RCC 7860 (cell line): ENCODE data around the gene FGFRL1.
"Not testable (repeated sequence)": the region's sequence is repeated elsewhere in the genome, so short reads cannot be mapped to it uniquely, and the experiment has no call there.

Experiments used
- DNase-seq: peaks from one replicate; pipeline ENCODE4 v3.0.0-alpha.2; 2015; ENCODE audit warnings: low spot score
- FAIRE-seq: peaks from 2 replicates; lab custom pipeline; 2012; peaks lifted over from hg19 to GRCh38; lab: Jason Lieb, UNC

FGFRL1 gene

DNA sequence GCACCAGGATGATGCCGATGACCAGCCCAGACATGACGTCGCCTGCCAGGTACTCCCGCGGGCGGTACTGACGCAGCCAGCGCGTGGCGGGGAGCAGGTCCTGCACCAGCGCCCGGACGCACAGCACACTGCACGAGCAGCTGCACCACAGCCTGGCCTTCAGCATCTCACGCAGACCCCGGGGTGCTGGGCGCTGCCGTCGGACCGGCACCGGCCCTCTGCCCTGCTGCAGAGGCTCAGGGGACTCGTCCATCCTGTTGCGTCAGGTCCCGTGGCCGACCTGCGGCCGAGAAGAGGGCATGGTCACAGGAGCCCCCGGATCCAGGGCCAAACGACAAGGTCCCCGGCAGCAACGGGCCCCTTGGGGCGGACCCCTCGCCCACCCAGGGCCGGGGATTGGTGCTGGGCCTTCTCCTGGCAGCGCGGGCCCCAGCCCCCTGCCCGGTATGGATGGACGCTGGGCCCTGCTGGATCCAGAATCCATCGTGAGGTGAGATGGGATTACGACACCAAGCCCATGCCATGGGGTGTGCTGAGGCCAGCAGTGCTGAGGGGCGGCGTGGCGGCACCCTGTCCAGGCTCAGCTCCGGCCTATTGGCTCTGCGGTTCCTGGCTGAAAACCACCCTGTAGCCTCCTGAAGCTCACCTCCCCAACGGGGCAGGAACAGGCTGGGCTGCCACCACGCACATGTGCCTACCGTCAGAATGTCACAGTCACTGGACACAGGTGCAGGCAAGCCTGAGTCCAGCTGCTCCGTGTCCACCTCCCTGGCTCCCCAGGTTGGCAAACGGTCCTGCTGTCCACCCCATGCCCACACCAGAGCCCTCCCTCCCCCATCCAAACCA is 19.8 kb upstream of the FGFRL1 start:
- FAIRE-seq (no peak), DNase-seq (no peak)

DNA sequence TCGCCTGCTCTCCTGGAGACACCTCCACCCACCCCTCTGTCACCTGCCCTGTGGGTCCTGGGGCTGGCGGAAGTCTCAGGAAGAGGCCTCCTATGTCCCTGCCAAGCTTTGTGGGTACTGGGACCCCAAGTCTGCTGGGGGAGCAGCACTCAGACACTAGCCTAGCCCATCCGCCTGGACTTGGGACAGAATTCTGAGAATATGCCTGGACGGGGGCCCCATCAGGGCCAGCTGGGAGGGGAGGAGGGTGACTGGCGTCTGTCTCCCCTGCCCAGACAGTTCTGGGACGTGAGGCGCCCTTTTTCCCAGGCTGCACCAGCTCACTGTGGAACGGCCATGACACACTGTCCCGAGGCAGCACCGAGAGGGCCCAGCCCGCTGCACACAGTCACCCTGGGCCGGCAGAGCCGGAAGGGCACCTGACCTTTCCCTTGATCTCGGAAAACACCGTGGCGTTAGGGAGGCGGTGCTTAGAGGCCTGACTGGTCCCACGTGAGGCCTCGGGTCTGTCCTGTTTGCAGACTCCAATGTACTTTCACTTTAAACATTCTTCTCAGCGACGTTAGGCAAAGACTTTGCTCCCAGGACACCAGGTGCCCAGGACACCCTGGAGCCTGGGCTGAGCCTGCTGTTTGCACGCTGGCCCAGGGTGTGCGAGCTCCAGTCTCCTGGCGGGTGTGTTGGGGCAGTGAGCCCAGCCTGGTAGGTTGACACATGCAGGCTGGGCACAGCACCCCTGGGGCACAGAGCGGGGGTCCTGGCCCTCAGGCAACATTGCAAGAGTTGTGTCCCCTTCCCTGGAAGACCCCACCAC is 18.9 kb upstream of the FGFRL1 start:
- FAIRE-seq (peak; percentile 89), DNase-seq (peak; percentile 94)

DNA sequence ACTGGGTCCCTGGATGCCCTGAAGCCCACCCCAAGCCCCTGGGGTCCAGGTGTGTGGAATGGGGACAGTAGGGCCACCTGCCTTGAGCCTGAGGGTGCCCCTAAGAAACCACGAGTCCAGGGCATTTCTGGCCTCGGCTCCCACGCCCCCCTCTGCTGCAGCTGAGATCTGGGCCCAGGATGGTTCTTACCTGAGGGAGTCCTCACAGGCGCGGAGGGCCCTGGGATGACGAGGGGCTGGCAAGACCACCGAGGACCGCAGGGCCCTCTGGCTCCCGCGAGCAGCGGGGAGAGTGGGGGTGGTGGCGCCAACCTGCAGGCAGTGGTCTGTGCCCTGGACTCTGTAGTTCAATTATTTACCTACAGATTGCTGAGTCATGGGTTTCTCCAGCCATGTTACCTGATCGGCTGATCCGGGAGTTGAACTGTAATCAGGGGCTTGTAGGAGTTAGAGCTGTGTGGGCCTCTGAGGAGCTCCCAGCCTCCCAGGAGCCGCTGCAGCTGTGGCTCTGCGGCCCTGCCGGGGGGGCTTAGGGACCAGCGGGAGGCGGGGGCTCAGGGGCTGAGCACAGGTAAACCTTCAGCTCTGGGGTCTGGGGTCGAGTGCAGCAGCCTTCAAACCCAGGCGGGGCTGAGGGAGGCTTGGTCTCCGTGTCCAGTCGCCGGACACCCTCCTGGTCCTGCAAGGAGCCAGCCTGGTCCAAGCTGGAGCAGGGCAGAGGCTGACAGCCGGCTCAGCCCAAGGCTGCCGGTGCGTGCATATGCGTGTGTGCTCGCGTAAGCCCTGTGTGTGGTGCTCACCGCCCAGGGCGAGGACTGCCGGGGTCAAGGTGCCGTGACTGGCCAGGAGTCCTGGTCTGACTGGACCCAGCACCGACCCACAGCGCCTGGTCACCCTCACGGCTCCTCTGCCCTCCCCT is 18.1 kb upstream of the FGFRL1 start, which contains the start of gene SLC26A1:
Gene SLC26A1 (minus strand): TSS at position 294 of the 919 bp plus-strand sequence. CDS start 1,701 bp downstream, outside the sequence.
- peak; percentile 53 for FAIRE-seq
- DNase-seq, result peak; percentile 80

DNA sequence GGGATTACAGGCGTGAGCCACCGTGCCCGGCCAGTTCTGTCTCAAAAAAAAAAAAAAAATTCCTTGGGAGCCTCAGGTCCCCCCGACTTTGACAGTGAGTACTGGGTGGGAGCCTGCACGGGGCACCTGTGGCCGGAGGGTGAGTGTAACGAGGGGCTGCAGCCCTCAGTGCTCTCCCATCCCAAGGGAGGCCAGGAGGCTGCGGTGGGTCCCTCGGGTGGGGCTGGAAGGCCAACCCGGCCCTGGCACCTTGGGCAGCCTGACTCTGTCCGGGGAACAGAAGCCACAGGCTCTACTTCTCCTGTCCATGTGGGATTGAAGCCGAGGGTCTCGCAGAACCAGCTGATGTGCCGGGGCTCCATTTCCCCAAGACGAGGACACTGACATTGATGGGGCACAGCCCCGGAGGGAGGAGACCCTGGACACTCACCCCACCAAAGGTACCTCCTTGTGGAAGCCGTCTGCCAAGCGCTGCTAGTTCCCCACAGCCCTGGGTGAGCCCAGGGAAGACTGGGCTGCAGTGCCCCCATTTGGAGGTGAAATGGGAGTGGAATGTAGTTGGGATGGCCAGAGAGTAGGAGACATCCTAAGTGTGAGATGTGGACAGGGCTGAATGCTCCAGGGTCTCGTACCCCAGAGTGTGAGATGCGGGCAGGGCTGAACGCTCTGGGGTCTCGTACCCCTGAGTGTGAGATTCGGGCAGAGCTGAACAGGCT is 16.0 kb upstream of the FGFRL1 start:
- FAIRE-seq (no peak), DNase-seq (no peak)

DNA sequence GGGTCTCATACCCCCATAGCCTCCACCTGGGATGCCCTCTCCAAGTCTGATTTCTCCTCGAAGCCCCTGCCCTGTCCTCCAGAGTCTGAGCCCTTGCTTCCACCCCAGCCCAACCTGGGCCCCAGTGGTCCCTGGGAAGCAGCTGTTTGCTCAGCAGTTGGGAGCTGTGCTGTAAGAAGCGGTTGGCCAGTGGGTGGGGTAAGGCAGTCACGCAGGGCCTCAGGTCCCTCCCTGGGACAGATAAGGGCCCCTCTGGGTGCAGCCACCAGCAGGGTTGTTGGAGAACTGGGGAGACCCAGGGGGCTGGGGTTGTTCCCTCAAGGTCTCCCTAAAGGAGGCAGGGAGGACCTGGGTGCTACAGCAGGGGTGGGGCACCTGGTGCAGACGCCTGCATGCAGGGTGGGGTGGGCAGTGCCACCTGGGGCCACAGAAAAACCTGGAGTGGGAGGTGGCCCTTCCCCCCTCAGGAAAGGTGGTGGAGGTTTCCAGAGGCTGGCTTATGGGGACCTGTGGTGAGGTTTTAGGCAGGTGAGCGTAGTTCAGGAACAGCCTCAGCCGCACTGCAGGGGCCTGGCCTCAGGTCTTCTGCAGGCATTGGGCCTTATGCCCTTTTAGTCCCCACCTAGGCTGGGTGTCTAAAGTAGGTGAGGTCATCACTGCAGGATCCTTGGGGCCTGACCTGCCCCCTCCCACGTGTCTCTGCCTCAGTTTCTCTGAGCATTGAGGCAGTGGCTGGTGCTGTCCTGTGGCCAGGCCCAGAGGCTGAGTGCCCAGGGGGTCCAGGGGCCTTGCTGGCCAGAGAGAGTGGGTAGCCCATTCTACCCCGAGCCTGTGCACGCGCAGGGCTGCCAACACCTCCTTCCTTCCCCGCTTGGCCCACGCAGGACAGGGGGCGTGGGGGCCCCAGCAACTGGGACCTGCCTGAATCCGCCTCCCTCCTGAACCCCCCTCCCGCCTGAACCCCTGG is 15.1 kb upstream of the FGFRL1 start:
- no peak for DNase-seq
- FAIRE-seq, result no peak

DNA sequence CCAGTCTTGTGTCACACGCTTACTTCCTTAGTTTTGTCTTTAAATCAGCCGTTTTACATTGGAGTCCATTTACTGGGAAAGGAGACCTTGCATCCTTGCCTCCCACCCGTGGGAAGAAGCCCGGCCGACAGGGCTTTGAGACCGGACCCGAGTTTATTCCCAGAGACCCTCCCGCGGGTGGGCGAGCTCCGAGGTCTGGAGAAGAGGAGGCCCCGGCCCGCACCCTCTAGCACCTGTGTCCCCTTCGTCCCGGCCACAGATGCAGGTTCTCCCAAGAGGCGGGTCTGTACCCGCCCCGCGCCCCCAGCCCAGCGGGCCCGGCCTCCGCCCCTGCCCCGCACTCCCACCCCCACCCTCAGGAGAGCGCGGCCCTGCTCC is 14.4 kb upstream of the FGFRL1 start:
- no peak for FAIRE-seq
- DNase-seq, result no peak

DNA sequence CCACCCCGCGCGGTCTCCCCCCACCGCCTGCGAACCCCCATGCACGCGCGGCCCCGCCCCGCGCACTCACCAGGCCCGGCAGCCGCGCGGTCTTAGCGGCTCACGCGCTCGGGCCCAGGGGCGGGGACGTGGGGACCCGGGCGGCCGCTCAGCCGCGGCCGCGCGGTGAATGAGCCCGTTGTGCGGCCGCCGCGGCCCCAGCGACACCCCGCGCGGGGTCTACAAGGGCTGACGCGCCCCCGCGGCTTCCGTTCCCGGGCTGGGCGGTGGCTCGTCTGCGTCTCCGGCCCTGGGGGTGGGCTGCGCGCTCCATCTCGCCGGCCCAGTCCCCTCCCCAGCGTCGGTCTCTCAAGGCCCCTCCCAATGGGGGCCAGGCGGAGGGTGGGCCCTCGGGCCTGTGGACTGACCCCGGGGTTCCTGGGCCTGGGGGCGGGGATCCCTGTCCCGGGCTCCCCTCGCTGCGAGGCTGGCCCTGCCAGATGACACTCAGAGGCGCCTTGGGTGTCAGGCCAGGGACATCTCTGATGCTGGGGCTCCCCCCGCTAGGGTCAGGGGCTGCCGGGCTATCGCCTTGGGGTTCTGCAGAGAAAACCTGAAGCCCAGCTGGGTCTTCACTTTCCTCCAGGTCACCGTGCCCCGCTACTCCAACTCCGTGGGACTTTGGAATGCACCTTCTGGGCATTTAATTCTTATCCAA is 13.9 kb upstream of the FGFRL1 start:
- DNase-seq, result no peak
- FAIRE-seq, result no peak

DNA sequence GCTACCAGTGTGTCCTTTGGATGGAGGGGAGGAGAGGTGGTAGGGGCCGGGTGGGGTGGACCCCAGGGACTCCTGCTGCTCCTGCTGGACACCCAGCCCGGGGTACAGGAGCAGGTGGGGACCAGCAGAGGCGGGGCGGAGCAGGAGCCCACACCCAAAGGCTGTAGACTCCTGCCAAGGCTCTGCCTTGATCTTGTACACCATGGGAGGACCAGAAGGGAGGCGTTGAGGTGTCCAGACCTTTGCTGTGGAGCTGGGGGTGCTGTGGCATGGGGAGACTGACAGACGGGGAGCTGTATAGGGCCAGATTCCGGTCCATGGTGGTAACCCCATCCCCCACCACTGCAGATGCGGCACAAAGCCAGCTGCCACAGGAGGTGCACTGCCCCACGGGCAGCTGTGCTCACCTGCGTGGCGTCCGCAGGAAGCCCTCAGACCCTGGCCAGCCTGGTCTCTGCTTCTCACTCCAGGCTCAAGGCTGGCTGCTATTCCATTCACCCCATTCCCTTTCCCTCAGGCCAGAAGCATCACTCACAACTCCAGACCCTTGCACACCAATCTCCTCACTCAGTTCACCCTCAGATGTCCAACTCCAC is 13.2 kb upstream of the FGFRL1 start:
- FAIRE-seq, result no peak
- DNase-seq, result no peak

DNA sequence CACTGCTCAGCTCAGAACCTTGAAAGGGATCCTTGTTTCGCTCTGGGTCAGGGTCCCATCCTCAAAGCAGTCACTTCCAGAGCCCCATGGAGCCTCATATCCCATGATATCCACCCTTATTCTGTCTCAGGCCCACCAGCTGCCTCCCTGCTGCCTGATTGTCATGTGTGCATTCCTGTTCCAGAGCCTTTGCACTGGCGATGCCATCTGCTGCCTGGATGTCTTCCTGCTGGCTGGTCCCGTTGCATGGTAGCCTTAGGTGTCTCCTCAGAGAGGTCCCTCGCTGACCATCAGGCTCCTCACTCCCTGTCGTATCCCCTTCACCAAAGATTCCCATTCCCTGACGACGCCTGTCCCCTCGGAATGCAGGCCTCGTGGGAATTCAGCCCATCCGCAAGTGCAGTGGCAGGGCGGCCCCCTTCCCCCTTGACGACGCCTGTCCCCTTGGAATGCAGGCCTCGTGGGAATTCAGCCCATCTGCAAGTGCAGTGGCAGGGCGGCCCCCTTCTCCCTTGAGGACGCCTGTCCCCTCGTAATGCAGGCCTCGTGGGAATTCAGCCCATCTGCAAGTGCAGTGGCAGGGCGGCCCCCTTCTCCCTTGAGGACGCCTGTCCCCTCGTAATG is 12.1 kb upstream of the FGFRL1 start:
- not testable (repeated sequence) for FAIRE-seq, DNase-seq

DNA sequence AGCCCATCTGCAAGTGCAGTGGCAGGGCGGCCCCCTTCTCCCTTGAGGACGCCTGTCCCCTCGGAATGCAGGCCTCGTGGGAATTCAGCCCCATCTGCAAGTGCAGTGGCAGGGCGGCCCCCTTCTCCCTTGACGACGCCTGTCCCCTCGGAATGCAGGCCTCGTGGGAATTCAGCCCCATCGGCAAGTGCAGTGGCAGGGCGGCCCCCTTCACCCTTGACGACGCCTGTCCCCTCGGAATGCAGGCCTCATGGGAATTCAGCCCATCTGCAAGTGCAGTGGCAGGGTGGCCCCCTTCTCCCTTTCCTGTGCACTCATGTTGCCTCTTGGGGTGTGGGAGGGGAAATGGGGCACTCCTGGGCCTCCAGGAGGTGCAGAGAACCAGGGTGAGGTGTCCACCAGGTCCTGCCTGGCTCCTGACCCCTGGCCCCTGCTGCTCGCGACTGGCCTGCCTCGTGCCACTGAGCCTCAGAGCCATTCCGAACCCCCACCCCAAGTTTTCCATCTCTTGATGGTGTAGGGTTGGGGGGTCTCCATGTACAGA is 11.5 kb upstream of the FGFRL1 start:
- DNase-seq, result no peak
- no peak for FAIRE-seq

DNA sequence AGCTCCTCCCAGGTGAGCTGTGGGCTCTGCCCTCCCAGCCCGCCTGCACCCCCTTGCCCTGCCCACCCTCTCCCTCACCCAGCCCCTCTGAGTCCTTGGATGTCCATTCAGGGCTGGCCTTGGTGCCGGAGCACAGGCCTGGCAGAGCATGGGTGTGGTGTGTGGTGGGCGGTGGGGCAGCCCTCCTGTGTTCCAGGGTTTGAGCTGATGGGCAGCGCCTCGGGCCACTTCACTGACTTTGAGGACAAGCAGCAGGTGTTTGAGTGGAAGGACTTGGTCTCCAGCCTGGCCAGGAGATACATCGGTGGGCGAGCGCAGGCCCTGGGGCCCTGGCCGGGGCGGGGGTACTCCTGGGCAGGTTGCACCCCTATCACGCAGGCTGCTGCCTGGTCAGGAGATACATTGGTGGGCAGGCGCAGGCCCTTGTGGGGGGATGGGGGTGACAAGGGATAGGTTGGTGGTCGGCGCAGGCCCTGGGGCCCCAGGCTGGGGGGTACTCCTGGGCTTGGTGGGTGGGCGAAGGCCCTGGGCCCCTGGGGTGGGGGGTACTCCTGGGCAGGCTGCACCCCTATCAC is 10.7 kb upstream of the FGFRL1 start:
- FAIRE-seq (no peak), DNase-seq (no peak)

DNA sequence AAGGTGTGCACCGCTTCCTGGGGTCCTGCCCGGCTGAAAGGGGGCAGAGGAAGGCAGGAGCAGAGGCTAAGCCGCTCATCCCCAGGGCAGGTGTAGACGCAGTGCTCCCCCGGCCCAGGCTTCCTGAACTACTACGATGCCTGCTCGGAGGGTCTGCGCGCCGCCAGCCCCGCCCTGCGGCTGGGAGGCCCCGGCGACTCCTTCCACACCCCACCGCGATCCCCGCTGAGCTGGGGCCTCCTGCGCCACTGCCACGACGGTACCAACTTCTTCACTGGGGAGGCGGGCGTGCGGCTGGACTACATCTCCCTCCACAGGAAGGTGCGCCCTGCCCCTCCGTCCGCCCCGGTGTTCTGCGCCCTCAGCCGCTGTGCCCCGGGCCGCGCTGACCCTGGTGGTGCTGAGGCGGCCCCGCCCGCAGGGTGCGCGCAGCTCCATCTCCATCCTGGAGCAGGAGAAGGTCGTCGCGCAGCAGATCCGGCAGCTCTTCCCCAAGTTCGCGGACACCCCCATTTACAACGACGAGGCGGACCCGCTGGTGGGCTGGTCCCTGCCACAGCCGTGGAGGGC is 9.8 kb upstream of the FGFRL1 start:
- no peak for FAIRE-seq

DNA sequence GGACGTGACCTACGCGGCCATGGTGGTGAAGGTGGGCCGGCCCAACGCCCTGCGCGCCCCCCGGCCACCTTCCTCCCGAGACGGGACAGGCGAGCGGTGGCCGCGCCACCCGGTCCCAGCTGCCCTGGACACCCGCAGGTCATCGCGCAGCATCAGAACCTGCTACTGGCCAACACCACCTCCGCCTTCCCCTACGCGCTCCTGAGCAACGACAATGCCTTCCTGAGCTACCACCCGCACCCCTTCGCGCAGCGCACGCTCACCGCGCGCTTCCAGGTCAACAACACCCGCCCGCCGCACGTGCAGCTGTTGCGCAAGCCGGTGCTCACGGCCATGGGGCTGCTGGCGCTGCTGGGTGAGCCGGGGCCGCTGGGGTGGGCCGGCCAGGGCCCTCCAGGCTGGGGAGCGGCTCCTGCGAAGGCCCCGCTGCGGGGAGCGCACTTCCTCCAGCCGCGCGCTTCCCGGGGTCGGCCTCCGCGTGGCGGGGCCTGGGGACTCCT is 9.2 kb upstream of the FGFRL1 start:
- DNase-seq, result no peak
- FAIRE-seq, result no peak

More for the DNA sequence above, 9.8 kb upstream of the FGFRL1 start:
- DNase-seq, result no peak

DNA sequence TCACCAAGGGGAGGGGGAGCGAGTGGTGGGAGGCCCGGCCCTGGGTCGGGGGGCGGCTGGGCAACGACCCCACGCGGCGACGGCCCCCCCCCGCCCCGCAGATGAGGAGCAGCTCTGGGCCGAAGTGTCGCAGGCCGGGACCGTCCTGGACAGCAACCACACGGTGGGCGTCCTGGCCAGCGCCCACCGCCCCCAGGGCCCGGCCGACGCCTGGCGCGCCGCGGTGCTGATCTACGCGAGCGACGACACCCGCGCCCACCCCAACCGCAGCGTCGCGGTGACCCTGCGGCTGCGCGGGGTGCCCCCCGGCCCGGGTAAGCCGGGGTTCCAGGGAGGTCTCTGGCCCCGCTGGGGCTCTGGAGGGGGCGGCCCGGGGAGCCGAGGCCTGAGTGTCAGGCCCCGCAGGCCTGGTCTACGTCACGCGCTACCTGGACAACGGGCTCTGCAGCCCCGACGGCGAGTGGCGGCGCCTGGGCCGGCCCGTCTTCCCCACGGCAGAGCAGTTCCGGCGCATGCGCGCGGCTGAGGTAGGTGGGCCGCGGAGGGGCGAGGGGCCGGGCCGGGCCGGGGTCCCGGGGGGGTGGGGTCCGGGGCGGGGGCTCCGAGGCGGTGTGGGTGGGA is 8.7 kb upstream of the FGFRL1 start:
- DNase-seq (no peak), FAIRE-seq (no peak)

DNA sequence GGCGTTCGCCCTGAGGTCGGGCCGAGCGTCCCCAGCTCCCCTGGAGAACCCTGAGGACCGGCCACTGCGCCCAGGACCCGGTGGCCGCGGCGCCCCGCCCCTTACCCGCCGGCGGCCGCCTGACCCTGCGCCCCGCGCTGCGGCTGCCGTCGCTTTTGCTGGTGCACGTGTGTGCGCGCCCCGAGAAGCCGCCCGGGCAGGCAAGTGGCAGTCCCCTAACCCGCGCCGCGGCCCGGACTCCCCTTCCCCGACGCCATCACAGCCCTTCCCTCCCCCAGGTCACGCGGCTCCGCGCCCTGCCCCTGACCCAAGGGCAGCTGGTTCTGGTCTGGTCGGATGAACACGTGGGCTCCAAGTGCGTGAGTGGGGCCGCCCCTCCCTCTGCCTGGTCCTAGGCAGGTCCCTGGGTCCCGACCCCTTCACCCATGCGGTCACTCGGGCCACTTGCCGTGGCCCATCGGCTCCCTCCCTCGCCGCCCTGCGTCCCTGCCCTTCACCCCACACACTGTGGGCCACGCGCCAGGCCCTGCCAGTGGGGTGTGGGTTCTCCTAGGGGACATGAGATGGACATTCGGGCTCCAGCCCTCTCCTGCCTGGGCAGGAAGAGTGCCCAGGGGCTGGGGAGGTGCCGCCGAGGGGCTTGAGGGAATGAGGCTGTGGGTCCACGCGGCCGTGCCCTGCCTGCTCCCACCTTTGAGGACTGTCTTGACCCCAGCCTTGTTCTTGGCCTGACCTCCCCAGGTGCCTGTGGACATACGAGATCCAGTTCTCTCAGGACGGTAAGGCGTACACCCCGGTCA is 8.0 kb upstream of the FGFRL1 start:
- DNase-seq (no peak), FAIRE-seq (no peak)
